Measurements from ENCODE around the gene CDC14A.

DNA sequence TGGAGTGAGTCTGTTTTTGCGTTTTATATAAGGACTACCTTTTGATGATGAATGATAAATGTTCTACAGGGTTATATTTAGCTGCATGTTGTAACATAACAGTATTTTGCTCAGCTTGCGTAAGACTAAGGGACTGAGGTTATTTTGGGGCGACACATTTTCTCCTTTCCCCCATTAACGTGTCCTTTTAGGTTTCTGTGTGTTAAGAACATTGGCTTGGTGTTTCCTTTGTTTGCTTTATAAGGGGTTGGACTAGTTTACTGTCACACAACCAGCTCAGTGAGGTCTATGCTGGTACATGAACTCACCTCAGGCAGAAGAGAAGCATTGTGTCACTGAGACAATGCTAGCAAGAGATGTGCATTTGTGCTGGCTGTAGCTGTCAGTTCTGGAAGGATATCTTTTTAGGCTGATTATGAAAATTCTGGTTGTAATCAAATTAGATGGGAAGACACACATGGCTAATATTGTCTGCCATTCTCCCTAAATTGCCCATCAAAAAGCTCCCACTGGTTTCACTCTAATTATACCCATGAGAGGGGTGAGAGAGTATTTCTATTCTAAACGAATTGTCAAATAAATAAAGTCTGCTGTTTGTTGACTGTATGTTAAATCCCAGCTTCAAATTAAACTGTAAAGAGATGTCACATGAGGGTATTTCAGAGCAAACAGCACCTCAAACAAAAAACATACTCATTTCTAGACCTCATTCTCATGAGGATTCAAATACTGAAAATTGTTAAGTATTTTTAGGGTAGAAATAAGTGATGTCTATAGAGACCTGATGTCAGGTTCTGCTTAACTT, 62.6 kb downstream of the CDC14A start:
- TF ChIP-seq, protein P1, sequence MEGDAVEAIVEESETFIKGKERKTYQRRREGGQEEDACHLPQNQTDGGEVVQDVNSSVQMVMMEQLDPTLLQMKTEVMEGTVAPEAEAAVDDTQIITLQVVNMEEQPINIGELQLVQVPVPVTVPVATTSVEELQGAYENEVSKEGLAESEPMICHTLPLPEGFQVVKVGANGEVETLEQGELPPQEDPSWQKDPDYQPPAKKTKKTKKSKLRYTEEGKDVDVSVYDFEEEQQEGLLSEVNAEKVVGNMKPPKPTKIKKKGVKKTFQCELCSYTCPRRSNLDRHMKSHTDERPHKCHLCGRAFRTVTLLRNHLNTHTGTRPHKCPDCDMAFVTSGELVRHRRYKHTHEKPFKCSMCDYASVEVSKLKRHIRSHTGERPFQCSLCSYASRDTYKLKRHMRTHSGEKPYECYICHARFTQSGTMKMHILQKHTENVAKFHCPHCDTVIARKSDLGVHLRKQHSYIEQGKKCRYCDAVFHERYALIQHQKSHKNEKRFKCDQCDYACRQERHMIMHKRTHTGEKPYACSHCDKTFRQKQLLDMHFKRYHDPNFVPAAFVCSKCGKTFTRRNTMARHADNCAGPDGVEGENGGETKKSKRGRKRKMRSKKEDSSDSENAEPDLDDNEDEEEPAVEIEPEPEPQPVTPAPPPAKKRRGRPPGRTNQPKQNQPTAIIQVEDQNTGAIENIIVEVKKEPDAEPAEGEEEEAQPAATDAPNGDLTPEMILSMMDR (IDR thresholded peaks at IDR 0.05; ENCODE audit: poor library complexity, severe bottlenecking), result no peak
- TF ChIP-seq EZH2 (IDR thresholded peaks at IDR 0.05; ENCODE audit: borderline replicate concordance, insufficient read depth, low read length, poor library complexity, severe bottlenecking) (no peak), POLR2AphosphoS5 (IDR thresholded peaks at IDR 0.05) (no peak)
